GM21529 (cell line): ENCODE data around the gene SCYGR5.
"Not testable (repeated sequence)": the region's sequence is repeated elsewhere in the genome, so short reads cannot be mapped to it uniquely, and the experiment has no call there.

ENCODE experiments used
- ATAC-seq: cut with Tn5 transposase; IDR thresholded peaks from one replicate; pipeline ENCODE4 v1.9.1; 2021; ENCODE audit not compliant: unreplicated experiment

Gene SCYGR5, protein sequence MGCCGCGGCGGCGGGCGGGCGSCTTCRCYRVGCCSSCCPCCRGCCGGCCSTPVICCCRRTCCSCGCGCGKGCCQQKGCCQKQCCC

DNA sequence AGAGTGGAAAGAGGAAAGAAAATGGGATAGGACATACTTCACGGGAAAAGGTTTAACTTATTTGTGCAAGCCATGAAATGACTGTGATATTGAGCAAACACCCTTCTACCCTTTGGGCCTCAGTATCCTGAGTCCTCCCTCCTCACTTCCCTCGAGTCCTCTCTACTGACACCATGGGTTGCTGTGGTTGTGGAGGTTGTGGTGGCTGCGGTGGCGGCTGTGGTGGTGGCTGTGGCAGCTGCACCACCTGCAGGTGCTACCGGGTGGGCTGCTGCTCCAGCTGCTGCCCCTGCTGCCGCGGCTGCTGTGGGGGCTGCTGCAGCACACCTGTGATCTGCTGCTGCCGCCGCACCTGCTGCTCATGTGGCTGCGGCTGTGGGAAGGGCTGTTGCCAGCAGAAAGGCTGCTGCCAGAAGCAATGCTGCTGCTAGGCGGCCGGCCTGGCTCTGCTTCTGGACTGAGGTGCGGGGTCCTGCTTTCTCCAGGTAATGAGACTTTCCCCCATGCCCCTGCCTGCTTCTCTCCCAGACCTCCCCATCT, at the start of gene SCYGR5:
TSS of gene SCYGR5 (plus strand) at position 174 of the 540 bp plus-strand sequence. CDS start at position 174, 0 bp downstream.
- ATAC-seq, result not testable (repeated sequence)

DNA sequence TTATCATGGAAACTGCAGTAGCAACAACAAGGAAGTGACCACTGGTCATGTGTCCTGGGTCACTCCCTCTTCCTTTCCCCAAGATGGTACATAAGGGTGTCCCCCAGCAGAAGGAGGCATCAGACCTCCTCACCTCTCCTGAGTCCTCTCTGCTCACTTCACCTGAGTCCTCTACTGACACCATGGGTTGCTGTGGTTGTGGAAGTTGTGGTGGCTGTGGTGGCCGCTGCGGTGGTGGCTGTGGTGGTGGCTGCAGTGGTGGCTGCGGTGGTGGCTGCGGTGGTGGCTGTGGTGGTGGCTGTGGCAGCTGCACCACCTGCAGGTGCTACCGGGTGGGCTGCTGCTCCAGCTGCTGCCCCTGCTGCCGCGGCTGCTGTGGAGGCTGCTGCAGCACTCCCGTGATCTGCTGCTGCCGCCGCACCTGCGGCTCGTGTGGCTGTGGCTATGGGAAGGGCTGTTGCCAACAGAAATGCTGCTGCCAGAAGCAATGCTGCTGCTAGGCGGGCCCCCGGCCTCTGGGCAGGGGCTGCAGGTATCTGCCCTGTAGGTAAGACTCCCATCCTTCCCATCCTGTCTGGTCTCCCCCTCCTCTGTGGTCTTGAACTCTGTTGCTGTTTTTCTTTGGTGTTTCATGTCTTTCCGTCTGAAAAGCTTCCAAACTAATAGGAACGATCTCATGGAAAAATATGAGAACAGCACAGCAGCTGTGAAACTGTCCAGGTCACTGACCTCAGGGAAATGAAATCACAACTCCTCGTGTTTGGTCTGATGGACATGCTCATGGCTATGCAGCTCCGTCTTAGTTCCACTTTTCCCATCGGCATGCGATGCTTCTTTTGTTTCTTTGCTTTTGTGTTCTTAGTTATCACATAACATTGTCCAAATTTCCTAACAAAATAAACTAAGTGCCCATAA, 49.0 kb upstream of the SCYGR5 start, which contains the start of gene SCYGR4:
TSS of gene SCYGR4 (plus strand) at position 183 of the 915 bp plus-strand sequence. CDS start at position 183, 0 bp downstream.
- ATAC-seq, result no peak

DNA sequence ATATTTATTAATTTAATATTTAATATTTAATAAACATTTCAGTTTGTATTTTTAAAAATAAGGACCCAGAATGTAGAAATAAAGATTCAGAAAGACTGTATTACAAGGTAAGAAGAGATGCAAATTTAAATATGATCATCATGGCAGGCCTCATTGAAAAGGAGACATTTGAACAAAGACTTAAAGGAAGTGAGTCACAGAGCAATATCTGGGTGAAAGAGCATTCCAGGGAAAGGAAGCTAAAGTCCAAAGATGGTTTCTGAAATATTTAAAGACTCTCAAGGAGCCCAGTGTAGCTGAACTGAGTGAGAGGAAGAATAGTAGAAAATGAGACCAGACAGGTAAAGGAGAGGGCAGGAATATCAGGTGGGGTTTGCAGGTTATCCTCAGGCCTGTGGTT, 43.4 kb upstream of the SCYGR5 start:
- no peak for ATAC-seq

DNA sequence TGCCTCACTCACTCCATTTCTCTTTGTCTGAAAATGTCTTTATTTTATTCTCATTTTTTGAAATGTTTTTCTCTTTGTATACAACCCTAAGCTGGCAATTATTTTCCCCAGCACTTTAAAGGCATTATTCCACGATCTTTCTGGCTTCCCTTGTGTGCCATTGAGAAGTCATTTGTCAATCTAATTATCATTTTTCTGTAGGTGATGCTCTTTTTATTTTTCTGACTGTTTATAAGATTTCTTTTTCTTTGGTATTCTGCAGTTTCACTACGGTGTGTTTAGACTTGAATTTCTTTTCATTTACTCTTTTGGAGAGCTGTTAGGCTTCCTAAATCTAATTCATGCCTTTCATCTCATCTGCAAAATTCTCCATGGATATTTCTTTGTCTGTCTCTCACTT, 41.2 kb upstream of the SCYGR5 start:
- ATAC-seq, result no peak

DNA sequence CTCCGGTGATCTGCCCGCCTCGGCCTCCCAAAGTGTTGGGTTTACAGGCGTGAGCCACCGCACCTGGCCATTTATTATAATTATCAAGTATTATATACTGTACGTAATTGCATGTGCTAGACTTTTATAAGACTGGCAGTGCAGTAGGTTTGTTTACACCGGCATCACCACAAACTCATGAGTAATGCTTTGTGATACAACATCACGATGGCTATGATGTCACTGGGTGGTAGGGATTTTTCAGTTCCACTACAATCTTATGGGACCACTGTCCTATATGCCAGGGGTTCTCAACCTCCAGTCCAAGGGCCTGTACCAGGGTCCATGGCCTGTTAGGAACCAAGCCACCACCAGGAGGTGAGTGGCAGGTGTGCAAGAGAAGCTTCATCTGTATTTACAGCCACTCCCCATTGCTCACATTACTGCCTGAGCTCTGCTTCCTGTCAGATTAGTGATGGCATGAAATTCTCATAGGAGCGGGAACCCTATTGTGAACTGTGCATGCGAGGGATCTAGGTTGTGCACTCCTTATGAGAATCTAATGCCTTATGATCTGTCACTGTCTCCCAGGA, 39.9 kb upstream of the SCYGR5 start:
- ATAC-seq, result no peak

DNA sequence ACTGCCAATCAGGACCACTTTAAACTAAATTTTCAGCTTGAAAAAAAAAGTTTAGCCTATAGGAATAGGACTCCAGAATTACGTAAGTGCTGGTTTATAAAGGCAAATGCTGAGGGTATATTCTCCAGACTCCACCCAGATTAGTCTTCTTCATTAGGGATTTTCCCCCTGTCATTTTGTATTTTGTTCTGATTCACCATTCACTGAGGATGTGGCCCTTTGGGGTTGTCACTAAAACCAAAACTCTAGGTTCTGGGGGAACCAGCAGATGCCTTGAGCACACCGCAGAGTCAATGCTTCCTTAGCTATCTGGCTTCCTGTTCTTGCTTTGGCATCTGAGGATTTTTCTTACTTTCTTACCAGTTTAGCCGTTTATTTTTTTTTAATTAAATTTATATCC, 38.8 kb upstream of the SCYGR5 start:
- peak; percentile 99 for ATAC-seq

DNA sequence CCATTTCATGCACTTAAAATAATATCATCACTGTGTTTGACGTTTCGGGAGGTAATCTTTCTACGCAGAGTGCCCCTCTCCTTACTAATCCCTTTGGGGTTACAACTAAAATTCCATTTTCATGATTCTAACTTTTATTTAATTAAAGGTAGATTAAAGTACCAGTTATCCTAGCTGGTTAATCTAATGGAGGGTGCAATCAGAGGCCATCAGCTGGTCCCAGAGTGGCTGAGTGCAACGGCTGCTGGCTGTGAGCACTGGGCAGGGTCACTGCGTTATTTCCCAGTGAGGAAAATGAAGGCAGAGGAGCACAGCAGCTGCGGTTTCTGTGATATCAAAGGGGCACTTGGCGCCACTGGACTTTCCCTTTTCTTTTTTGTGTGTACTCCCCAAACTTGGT, 37.2 kb upstream of the SCYGR5 start:
- ATAC-seq, result no peak

DNA sequence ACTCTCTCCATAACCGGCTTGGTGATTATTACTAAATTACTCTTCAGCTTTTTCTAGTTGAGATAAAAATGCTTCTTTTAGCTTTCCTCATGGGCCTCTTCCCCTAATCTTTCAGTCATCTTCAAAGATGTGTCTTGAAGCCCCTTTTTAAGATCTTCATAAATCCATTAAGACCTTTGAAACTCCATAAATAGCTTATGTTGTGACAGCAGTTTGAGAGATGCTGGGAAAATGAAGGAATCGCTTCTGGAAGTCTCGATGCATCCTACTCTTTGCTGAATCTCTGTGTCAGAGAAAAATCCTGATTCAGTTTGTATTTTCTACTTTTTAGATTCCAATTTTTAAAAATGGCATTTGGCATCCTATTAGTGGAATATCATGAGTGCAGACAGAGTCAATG, 36.3 kb upstream of the SCYGR5 start:
- no peak for ATAC-seq

DNA sequence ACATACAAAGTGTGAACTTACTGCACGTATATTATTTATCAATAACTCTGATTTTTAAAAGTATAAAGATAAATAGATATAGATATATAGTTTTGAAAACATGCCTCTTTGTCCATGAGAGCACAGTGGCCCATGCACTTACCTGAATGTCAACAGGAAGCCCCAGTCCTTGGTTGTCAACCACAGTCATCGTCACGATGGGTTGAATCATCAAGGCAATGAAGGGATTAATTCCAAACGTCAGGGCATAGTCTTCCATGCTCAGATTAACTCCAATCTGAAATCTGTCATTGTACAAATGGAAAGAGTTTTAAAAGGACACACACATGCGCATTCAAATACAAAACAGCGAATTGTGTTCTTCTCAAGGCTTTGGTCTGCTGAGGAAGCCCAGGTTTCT, 33.8 kb upstream of the SCYGR5 start:
- no peak for ATAC-seq

DNA sequence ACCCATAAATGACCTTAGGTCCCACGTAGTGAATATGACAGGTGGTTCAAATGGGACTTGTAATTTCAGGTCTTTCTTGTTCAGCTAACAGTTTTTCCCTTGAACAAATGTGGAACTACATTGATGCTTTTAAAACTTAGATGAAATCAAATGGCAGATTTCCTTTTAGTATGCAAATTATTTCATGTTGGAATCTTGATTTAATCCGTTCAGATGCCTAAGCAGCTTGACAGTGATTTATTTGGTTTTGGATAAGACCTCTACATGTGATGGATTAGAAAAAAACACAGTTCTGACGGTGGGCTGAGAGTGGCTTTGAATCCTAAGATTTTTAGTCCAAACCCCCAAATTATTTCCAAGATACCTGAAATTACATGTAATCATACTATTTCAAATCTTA, 32.4 kb upstream of the SCYGR5 start:
- no peak for ATAC-seq

DNA sequence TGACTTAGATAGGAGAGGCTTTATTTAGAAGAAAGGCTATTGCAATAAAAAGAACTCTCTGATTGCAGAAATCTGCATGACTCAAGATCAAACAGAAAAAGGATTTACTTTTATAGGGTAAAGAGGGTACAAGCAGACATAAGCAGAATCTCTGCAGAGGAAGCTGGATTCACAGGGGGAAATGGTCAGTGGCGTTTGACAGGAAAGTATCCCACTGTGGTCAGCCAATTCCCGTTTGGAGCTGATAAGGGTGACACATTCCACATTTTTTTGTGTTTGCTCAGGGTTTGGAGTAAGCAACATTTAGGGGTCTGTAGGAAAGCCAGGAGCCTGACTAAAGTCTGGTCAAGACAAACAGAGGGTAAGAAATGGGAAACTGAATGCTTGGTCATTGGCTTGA, 23.9 kb upstream of the SCYGR5 start:
- ATAC-seq, result no peak

DNA sequence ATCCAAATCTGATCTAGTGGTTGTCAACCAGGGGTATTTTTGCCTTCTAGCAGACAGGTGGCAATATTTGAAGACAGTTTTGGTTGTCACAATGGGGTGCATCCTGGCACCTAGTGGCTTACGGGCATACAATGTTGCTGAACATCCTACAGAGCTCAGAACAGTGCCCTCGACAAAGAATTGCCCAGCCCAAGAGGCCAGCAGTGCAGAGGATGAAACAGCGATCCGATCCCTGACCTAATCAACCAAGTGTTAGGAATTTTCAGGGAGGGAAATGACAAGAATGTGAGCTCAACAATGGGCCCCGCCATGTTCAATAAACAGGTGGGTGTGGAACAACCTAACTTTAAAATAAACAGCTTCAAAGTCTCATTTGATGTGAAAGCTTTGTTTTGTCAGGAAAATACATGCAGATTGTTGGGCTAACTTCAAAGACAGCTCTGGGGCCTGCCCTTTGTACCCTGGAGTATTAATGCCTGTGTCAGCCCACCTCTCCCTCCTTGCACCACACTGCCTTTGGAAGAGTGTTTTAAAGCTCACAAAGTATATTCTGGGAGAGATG, 22.5 kb upstream of the SCYGR5 start:
- ATAC-seq, result no peak

DNA sequence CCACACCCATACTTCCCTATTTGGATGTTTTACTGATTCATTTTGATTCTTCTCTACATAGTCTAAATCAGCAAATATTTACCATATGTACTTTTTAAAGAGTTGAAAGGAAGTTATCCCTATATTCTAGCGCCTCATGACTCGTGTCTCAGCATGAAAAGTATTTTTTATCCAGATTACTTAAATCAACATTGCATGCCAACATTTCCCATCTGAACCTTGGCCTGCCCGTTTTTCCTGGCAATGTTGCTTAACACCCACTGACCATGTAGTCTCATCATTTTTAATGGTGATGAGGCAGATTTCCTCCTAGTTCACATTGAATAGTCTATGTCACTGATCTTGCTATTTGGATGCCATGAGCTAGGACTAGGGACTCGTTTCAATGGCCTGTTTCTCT, 13.2 kb upstream of the SCYGR5 start:
- no peak for ATAC-seq

DNA sequence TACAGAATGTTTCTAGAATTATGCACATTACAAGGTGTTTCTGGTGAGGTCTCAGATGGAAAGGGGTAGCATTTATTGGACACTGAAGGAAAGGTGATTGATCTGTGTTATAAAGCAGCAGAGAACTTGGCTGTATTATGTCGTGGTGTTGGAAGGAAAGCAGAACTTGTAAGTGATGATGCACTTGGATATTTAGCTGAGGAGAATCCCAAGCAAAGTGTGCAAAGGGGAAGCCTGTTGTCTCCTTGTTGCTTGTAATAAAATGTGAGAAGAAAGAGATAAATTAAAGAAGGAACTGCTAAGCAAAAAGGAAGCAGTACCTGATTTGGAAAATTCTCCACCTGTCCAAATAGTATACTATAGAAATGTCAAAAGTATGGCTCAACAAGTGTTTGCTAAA, 12.2 kb upstream of the SCYGR5 start:
- no peak for ATAC-seq

DNA sequence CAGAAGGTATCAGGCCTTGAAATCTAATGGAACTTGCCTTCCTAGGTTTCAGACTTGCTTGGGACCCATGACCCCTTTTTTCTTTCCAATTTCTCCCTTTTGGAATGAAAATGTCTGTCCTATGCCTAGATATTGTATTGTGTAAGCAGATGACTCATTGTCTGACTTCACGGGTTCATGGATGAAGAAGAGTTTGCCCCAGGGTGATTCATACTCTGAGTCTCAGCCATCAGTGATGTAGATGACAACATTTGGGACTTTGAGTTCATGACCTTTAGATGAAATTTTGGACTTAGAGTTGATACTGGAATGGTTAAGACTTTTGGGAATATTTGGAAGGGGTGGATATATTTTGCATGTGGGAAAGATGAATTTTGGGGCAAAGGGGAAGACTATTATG, 11.2 kb upstream of the SCYGR5 start:
- ATAC-seq, result no peak

DNA sequence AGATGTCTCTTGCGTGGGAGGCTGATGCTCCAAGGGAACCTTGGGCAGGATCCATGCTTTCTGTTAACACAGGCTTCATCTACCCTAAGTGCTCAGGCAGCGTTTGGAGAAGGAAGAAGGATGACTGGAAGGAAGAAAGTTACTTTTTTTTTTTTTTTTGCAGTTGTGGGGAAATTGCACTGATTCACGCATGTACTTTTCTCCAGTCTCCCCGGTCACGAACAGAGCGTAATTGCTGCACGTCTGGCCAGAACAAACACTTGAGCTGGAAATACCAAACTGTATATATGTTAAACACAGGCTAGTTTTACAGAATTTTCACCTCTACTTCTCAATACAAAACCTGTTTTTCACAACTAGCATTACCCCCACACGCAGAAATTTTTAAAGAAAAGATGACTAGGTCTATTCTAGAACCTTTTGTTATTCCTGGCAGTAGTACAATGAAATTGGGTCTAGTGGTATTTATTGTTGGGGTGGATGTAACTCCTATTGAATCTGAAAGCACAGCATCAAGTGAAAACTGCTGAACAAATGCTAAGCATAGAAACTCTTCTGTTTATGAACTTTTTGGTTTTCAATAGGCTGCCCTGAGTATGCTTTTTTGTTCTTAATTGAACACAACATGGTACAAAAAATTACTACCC, 9.3 kb upstream of the SCYGR5 start:
- no peak for ATAC-seq

DNA sequence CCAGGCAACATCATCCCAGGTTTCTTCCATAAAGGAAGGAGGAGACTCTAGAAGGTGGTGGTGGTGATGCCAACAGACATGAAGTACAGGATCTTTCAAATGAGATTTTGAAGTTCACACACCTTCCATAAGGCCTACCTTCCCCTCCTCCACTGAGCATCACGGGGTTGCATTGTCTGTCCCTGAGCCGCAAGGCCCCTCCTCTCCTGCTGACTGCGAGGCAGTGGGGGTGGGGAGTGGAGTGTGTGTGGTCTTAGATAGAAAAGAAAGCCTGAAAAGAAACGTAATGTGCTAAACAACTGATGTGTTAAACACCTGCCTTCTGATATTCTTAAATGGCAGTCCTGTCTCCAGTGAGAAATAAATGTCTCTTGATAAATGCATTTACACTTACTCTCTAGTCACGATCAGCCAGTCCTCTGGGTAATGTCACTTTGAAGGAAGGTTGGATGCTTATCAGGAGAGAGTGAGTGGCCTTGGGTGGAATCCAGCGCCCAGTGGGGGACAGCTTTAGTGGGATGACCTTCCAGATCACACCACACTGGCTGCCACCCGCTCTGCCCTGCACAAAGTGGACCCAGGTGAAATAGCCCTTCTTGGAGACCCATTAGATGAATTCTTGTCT, 5.5 kb upstream of the SCYGR5 start:
- ATAC-seq, result no peak

DNA sequence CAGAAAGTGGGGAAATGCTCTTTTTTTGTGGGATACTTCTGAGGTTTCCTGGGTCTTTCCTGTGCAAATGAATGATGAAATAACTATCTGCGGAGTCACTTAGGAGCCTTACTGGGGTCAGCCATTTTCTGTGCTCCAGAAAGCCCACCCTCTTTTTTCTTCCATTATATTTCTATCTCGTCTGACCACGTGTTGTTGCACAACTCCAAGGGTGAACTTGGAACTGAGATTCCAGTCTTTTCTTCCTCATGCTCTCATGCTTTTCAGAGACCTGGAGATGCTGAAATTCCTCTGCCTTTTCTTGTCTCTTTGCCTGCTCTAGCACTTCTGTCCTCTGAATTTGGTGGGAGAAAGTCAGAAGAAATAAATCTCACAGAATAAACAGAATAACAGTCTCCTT, 4.8 kb upstream of the SCYGR5 start:
- ATAC-seq, result no peak

DNA sequence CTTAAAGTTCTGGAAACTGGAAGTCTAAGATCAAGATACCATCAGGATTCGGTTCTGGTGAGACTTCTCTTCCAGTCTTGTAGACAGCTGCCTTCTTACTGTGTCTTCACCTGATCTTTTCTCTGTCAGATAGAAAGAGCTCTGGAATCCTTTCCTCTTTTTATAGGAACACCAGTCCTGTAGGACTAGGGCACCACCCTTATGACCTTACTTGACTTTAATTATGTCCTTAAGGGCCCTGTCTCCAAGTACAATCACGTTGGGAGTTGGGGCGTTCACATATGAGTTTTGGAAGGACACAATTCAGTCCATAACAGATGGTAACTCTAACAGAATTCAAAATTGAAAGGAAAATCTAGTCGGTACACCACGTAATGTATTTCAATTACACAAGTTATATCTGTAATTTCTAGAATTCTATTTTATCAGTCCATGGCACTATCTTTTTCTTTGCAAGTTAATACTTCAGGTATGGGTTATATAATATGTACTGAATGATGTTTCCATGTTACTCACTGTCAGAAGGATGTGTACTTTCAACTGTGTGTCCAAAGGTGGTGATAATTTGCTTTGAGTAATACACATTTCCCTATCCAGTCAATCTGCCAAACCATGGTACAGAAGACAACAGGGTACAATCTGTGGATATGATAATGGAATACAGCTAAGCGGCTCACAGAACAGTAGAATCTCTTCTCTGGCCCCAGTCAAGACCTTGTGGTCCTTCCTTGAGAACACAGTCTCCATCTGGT, 1.2 kb upstream of the SCYGR5 start:
- no peak for ATAC-seq
